Fibroblast of gingiva (primary cell): Measurements from ENCODE around the gene UBR3.
"Not testable (repeated sequence)": the region's sequence is repeated elsewhere in the genome, so short reads cannot be mapped to it uniquely, and the experiment has no call there.

ENCODE experiments used
- DNase-seq: peaks from one replicate; pipeline ENCODE4 v3.0.0-alpha.2; 2011; ENCODE audit warnings: low read depth

Gene UBR3

GRCh38 chr2:169945515-169945914, 118.3 kb downstream of the UBR3 start:
- no peak for DNase-seq

DNA sequence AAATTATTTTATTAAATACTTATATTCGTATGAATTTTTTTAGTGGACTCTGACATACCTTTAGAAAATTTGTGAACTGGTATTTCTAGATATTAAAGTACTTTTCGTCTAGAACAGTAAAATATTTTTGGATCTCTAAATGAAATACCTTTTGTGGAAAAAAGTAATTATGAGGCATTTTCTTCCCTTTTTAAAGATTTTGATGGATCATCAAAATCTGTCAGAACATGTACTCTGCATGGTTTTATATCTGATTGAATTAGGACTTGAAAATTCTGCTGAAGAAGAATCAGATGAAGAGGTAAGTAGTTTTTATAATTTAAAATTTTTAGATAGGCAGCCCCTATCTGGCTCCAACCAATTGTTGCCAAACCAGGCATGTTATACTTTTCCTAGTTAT, 118.8 kb downstream of the UBR3 start:
- no peak for DNase-seq

DNA sequence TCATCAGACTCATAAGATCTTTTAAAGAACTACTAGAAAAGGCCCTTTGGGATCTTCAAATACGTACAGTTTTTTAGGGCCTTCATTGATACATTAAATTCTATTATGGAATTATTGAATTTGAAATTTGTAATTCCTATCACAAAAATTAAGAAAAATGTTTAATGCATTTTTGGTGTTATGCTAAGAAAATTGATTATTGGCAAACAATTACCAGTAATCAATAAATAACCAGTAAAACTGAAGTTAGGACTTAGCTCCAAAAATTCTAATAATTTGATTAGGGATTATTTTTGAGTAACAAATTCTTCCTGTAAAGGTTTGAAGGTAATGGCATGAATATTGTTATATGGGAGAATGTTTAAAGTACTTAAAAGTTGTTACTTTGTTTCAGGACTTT, 119.3 kb downstream of the UBR3 start:
- DNase-seq: no peak

DNA sequence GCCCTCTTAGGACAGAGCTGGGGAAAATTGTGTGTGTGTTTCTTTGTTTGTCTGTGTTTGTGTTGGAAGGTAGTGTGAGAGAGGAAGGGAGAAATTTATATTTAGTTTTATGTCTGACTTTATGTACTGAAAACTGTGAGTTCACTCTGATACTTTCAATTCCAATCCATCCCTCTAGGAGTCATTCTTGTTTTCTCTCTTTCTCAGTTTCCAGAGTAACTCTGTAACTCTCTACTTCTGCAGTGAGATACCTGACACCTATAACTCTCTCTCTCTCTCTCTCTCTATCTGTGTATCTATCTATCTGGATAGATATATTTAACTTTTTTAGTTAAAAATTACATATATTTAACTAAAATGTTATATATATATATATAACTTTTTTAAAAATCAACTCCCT, 128.7 kb downstream of the UBR3 start:
- no peak for DNase-seq

DNA sequence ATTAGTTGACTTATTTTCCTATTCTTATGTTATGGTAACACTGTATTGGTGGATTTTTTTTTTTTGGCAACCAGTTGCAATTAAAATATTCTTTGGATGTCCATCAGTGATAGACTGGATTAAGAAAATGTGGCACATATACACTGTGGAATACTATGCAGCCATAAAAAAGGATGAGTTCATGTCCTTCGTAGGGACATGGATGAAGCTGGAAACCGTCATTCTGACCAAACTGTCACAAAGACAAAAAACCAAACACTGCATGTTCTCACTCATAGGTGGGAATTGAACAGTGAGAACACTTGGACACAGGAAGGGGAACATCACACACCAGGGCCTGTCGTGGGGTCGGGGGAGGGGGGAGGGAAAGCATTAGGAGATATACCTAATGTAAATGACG, 130.0 kb downstream of the UBR3 start:
- not testable (repeated sequence) for DNase-seq

DNA sequence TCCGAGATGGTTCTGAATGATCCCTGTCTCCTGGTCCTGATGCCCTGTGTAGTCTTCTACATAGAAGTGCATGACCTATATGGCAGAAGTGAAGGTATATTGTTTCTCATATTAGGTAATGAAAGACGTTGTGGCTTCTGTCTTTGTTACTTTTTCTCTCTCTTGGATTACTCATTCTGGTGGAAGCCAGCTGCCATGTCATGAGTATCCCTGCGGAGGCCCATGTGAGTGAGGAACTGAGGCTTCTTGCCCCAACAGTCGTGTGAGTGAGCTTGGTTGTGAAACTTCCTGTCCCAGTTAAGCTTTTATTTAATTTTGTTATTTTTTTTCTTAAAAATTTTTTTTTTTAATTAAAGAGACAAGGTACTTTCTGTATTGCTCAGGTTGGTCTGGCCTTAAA, 134.7 kb downstream of the UBR3 start:
- peak; percentile 80 for DNase-seq

DNA sequence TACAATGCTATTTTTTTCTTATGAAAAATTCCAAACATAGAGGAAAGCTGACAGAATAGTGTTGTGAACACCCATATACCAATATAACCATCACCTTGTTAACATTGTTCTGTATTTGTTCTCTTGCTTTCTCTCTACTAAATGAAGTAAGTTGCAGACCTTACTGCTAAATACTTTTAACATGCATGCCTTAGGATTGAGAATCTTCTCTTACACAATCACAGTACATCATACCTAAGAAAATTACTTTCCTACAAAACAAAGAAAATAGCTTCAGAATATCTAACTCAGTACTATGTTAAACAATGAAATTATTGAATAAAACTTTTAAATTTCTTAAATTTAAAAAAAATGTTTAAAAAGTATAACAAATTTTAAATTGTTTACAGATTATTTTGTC, 136.5 kb downstream of the UBR3 start:
- DNase-seq: no peak

DNA sequence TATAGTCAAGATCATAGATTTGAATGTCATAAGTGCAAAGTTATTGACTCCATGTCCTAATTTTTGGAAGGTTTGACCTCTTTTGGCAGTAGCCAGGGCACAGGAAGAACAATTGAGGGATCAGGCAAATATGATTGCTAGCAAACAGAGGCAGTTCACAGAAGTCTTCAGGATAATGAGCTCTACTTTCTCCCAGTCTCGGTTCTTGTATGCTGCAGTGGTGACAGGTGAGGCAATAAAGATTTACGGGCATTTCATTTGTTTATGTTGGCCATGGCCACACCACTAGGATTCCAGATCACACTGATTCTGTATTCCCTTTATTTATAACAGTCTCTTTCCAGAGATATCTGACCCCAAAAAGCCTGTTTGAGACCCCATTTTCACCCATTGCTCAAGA, 137.5 kb downstream of the UBR3 start:
- no peak for DNase-seq

GRCh38 chr2:169965495-169965894, 138.2 kb downstream of the UBR3 start:
- peak; percentile 21 for DNase-seq

- no peak for DNase-seq
Observed at GRCh38 chr2:169966454-169966853, 139.2 kb downstream of the UBR3 start.

- no peak for DNase-seq
Observed at GRCh38 chr2:169968743-169969142, 141.5 kb downstream of the UBR3 start.

GRCh38 chr2:169975221-169975620, 148.0 kb downstream of the UBR3 start:
- DNase-seq: peak; percentile 6

- DNase-seq: no peak
Observed at GRCh38 chr2:169976335-169976851, 149.1 kb downstream of the UBR3 start.

DNA sequence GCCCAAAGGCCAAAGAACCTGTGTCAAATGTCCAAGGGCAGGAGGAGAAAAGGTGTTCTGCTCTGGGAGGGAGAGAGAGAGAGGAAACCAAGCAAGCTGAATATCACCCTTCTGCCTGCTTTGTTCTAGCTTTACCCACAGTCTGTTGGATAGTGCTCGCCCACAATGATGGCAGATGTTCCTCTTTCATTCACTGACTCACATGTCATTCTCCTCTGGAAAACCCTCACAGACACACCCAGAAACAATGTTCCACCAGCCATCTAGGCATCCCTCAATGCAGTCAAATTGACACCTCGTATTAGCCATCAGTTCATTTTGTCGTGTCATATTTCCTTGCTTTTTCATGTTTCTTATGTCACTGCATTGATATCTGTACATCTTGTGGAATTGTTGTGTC, 150.3 kb downstream of the UBR3 start:
- no peak for DNase-seq

- DNase-seq: no peak
Observed at GRCh38 chr2:169978402-169979017, 151.3 kb downstream of the UBR3 start.

DNA sequence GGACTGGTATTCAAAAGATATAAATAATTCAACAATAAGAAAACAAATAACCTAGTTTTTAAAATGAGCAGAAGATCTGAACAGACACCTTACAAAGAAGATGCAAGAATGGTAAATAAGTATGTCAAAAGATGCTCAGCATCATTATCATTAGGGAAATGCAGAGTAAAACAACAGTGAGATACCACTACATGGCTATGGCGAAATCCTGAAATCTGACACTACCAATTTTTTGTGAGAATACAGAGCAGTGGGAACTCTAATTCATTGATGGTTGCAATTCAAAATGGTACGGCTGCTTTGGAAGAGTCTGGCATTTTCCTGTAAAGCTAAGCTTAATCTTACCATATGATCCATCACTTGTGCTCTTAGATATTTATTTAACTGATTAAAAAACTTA, 151.8 kb downstream of the UBR3 start:
- DNase-seq: peak; percentile 9

- no peak for DNase-seq
Observed at GRCh38 chr2:169980001-169980400, 152.7 kb downstream of the UBR3 start.

- no peak for DNase-seq
Observed at GRCh38 chr2:169980643-169981042, 153.4 kb downstream of the UBR3 start.

- no peak for DNase-seq
Observed at GRCh38 chr2:169982929-169983328, 155.7 kb downstream of the UBR3 start.

GRCh38 chr2:169983506-169983905, 156.3 kb downstream of the UBR3 start:
- DNase-seq: no peak

GRCh38 chr2:169984145-169984544, 156.9 kb downstream of the UBR3 start:
- no peak for DNase-seq

- no peak for DNase-seq
Observed at GRCh38 chr2:169994752-169995151, 167.5 kb downstream of the UBR3 start.

GRCh38 chr2:169997140-169997887, 170.1 kb downstream of the UBR3 start:
- no peak for DNase-seq

GRCh38 chr2:169999054-169999453, 171.8 kb downstream of the UBR3 start:
- DNase-seq: peak; percentile 87
